Measurements from ENCODE around the gene TECRL. TPM values are rescaled to one million over a fixed set of nuclear protein-coding genes. Genes with fewer than 3 reads are reported as not detected.

TECRL gene
- total RNA-seq, 2 experiments from 2014 or later: not detected

- no peak overlapping the region for H3K27ac Mint-ChIP-seq
- TF ChIP-seq CTCF (IDR thresholded peaks at IDR 0.05): no peak
- CTCF ChIA-PET: no interaction called here
Observed at GRCh38 chr4:64330143-64330542, 79.1 kb downstream of the TECRL start.

GRCh38 chr4:64327237-64327636, 82.0 kb downstream of the TECRL start:
- CTCF ChIA-PET: no interaction called here
- DNase-seq (no peak), ATAC-seq (no peak)
- Mint-ChIP-seq H3K27me3 (no peaks in the 10 kb centered on the region), H3K36me3 (ENCODE audit: low read depth) (no peaks in the 10 kb centered on the region), H3K4me1 (ENCODE audit: low read depth) (no peaks in the 10 kb centered on the region), H3K9me3 (peaks cover 9% of the 10 kb centered on the region), H3K27ac (no peak overlapping the region), H3K4me3 (no peak overlapping the region)
- POLR2A ChIA-PET: no interaction called here
- intact Hi-C loops (cut with micrococcal nuclease): no loop called here
- no peak for TF ChIP-seq CTCF (IDR thresholded peaks at IDR 0.05)

More at GRCh38 chr4:64330143-64330542, 79.1 kb downstream of the TECRL start:
- Mint-ChIP-seq H3K27me3 (no peaks in the 10 kb centered on the region), H3K9me3 (peaks cover 11% of the 10 kb centered on the region), H3K36me3 (ENCODE audit: low read depth) (no peaks in the 10 kb centered on the region), H3K4me3 (no peak overlapping the region), H3K4me1 (ENCODE audit: low read depth) (no peaks in the 10 kb centered on the region)
- ATAC-seq: no peak
- no peak for DNase-seq
- intact Hi-C loops (cut with micrococcal nuclease): no loop called here
- POLR2A ChIA-PET: no interaction called here

- ChIA-PET CTCF (no interaction called here), POLR2A (no interaction called here)
- H3K27me3 Mint-ChIP-seq: no peaks in the 10 kb centered on the region
- intact Hi-C loops (cut with micrococcal nuclease): no loop called here
- H3K36me3 Mint-ChIP-seq (ENCODE audit: low read depth): no peaks in the 10 kb centered on the region
- H3K27ac Mint-ChIP-seq: no peak overlapping the region
- no peak for DNase-seq
- H3K4me1 Mint-ChIP-seq (ENCODE audit: low read depth): no peaks in the 10 kb centered on the region
- ATAC-seq: no peak
- no peak overlapping the region for H3K4me3 Mint-ChIP-seq
- H3K9me3 Mint-ChIP-seq: peaks cover 10% of the 10 kb centered on the region
- TF ChIP-seq CTCF (IDR thresholded peaks at IDR 0.05): no peak
Observed at GRCh38 chr4:64326507-64326906, 82.7 kb downstream of the TECRL start.

GRCh38 chr4:64306255-64306565, 103.0 kb downstream of the TECRL start:
- no peaks in the 10 kb centered on the region for H3K36me3 Mint-ChIP-seq (ENCODE audit: low read depth)
- H3K27me3 Mint-ChIP-seq: no peaks in the 10 kb centered on the region
- intact Hi-C loops (cut with micrococcal nuclease): no loop called here
- ATAC-seq (no peak), DNase-seq (no peak)
- H3K4me3 Mint-ChIP-seq: no peak overlapping the region
- no peaks in the 10 kb centered on the region for H3K4me1 Mint-ChIP-seq (ENCODE audit: low read depth)
- POLR2A ChIA-PET: no interaction called here
- no peak overlapping the region for H3K27ac Mint-ChIP-seq
- no peak for TF ChIP-seq CTCF (IDR thresholded peaks at IDR 0.05)
- CTCF ChIA-PET: no interaction called here
- peaks cover 7% of the 10 kb centered on the region for H3K9me3 Mint-ChIP-seq

GRCh38 chr4:64305565-64306254, 103.5 kb downstream of the TECRL start:
- no peak for DNase-seq
- no peak for ATAC-seq
- CTCF ChIA-PET: no interaction called here
- Mint-ChIP-seq H3K4me1 (ENCODE audit: low read depth) (no peaks in the 10 kb centered on the region), H3K4me3 (no peak overlapping the region), H3K27me3 (no peaks in the 10 kb centered on the region), H3K27ac (no peak overlapping the region), H3K36me3 (ENCODE audit: low read depth) (no peaks in the 10 kb centered on the region), H3K9me3 (peaks cover 7% of the 10 kb centered on the region)
- POLR2A ChIA-PET: no interaction called here
- intact Hi-C loops (cut with micrococcal nuclease): no loop called here
- no peak for TF ChIP-seq CTCF (IDR thresholded peaks at IDR 0.05)

Data from activated CD8-positive, alpha-beta T cell treated with anti-CD3 and anti-CD28 coated beads for 36 hours (primary cell).